Adipocyte (in vitro differentiated cells): Measurements from ENCODE around the gene NFAT5.
"Not testable (repeated sequence)": the region's sequence is repeated elsewhere in the genome, so short reads cannot be mapped to it uniquely, and the experiment has no call there.

Source experiments
- DNase-seq: peaks from one replicate; pipeline ENCODE4 v3.0.0-alpha.2; 2015; ENCODE audit warnings: low read depth
- H3K27me3 ChIP-seq: replicated peaks from 2 replicates; pipeline ENCODE4 v1.7.0; 2013; ENCODE audit warnings: mild to moderate bottlenecking, low read length, moderate library complexity; ENCODE audit not compliant: control insufficient read depth, insufficient read depth
- H3K36me3 ChIP-seq: 2 replicates; pipeline ENCODE4 v1.7.0; 2013; ENCODE audit warnings: low read length, mild to moderate bottlenecking, moderate library complexity; ENCODE audit not compliant: control insufficient read depth, insufficient read depth, severe bottlenecking
- H3K4me1 ChIP-seq: 2 replicates; pipeline ENCODE4 v1.7.0; 2013; ENCODE audit warnings: mild to moderate bottlenecking, low read length, moderate library complexity; ENCODE audit not compliant: control insufficient read depth, insufficient read depth
- H3K4me3 ChIP-seq: 2 replicates; pipeline ENCODE4 v1.7.0; 2013; ENCODE audit warnings: mild to moderate bottlenecking, low read length, moderate library complexity
- H3K9ac ChIP-seq: 2 replicates; pipeline ENCODE4 v1.7.0; 2013; ENCODE audit warnings: mild to moderate bottlenecking, low read length, moderate library complexity
- H3K9me3 ChIP-seq: 2 replicates; pipeline ENCODE4 v1.7.0; 2013; ENCODE audit warnings: mild to moderate bottlenecking, low read length, moderate library complexity; ENCODE audit not compliant: control insufficient read depth

NFAT5 gene

DNA sequence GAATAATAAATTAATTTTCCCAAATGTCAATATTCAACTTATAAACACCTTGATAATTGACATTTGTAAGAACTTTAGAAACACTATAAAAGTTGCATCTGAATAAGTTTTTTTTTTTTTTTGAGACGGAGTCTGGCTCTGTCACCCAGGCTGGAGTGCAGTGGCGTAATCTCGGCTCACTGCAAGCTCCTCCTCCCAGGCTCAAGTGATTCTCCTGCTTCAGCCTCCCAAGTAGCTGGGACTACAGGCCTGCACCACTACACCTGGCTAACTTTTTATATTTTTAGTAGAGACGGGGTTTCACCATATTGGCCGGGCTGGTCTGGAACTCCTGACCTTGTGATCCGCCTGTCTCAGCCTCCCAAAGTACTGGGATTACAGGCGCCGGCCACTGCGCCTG, 13.0 kb downstream of the NFAT5 start:
- not testable (repeated sequence) for H3K4me1 ChIP-seq

DNA sequence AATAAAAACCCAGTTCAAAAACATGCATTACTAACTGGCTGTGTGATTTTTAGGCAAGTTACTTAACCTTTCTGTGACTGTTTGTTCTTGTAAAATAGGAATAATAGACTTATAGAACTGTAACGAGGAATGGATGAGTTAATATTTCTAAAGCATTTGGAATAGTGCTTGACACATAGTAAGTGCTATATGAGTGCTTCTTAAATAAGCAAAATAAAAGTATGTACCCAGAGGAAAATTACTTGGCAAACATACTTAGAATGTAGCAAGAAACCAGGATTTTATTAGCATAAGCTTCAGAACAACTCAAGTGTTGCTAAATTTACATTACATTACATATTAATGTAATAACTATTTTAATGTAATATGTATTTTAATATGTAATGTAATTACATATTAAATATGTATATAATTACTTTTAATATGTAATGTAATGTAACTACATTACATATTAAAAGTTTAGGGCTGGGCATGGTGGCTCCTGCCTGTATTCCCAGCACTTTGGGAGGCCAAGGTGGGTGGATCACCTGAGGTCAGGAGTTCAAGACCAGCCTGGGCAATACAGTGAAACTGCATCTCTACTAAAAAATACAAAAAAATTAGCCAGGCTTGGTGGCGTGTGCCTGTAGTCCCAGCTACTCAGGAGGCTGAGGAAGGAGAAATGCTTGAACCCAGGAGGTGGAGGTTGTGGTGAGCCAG, 14.2 kb downstream of the NFAT5 start:
- Histone ChIP-seq H3K27me3 (no peaks in the 10 kb centered on the region), H3K4me1 (peaks cover 4% of the 10 kb centered on the region), H3K9ac (no peak overlapping the region), H3K4me3 (no peak overlapping the region), H3K9me3 (no peaks in the 10 kb centered on the region), H3K36me3 (peaks cover 8% of the 10 kb centered on the region)
- no peak for DNase-seq

More for the DNA sequence above, 13.0 kb downstream of the NFAT5 start:
- H3K27me3 ChIP-seq, H3K9ac ChIP-seq, DNase-seq, H3K4me3 ChIP-seq, H3K36me3 ChIP-seq, H3K9me3 ChIP-seq: not testable (repeated sequence)

DNA sequence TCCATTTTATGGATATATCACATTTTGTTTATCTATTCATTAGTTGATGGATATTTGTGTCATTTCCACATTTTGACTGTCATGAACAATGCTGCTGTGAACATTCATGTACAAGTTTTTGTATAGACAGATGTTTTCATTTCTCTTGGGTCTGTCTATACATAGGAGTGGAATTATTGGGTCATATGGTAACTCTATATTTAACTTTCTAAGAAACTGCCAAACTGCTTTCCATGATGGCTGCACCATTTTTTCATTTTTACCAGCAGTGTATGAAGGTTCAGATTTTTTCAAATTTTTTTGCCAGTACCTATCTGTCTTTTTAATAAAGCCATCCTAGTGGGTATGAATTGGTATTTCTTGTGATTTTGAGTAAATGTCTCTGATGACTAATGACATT, 15.5 kb downstream of the NFAT5 start:
- H3K36me3 ChIP-seq = peaks cover 8% of the 10 kb centered on the region
- H3K4me3 ChIP-seq = no peak overlapping the region
- no peaks in the 10 kb centered on the region for H3K9me3 ChIP-seq
- H3K4me1 ChIP-seq = peaks cover 9% of the 10 kb centered on the region
- no peaks in the 10 kb centered on the region for H3K27me3 ChIP-seq
- no peak for DNase-seq
- no peak overlapping the region for H3K9ac ChIP-seq

DNA sequence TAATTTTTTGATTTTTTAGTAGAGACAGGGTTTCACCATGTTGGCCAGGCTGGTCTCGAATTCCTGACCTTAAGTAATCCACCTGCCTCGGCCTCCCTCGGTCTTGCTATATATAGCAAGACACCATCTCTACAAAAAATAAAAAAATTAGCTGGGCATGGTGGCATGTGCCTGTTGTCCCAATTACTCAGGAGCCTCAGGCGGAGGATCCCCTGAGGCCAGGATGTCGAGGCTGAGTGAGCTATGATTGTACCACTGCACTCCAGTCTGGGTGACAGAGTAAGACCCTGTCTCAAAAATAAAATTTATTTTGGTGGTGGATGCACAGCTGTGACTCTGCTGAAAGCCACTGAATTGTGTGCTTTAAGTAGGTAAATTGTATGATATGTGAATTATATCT, 18.7 kb downstream of the NFAT5 start:
- H3K4me3 ChIP-seq, H3K4me1 ChIP-seq, H3K9me3 ChIP-seq, H3K9ac ChIP-seq, H3K27me3 ChIP-seq, H3K36me3 ChIP-seq, DNase-seq: not testable (repeated sequence)

DNA sequence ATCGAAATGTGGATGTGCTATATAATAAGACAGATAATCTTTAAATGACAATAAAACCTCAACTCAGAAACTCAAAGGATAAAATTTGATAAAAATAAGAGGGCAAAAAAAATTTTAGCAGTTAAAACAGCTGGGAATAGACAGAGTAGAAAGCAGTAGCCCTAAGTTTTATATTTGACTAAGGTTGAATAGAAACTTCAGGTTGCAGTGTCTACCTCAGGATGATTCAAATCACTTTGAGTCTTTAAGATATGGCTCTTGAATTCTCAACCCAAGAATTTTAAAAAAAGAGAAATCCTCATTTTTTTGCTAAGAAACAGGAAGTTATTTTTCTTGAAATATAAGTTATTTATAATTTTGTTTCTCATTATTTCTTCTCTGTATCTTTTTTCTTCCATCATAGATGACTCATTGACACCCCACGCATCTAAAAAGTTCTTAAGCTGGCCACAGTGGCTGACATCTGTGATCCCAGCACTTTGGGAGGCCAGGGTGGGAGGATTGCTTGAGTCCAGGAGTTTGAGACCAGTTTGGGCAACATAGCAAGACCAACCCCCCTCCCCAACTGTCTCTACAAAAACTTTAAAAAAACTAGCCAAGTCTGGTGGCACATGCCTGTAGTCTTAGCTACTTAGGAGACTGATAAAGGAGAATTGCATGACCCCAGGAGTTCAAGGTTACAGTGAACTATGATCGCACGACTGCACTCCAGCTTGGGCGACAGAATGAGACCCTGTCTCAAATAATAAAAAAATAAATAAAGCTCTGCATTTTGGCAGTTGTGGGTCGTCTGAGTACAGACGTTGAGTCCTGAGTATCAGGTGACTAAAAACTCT, 23.9 kb downstream of the NFAT5 start:
- Histone ChIP-seq H3K9me3 (no peaks in the 10 kb centered on the region), H3K9ac (no peak overlapping the region), H3K36me3 (peaks cover under 1% of the 10 kb centered on the region), H3K27me3 (no peaks in the 10 kb centered on the region), H3K4me1 (peaks cover 5% of the 10 kb centered on the region), H3K4me3 (no peak overlapping the region)
- DNase-seq = no peak

DNA sequence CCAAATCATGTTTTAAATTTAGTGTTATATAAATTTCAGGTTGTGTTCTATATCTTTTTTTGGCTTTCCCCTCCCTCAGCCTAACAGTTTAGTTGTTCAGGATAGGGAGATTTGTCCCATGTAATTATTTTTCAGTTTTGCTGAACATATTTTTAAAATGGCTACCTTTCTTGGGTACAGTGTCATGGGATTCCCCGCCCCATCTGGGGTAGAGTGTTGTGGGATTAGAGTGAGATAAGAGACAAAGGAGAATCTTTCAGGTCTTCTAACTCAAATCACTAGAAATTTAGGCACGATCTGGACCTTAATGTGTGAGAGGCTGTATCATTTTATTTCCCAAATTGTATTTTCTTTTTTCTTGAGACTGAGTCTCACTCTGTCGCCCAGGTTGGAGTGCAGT, 24.8 kb downstream of the NFAT5 start:
- Histone ChIP-seq H3K4me3 (no peak overlapping the region), H3K36me3 (peaks cover 8% of the 10 kb centered on the region), H3K4me1 (peaks cover 2% of the 10 kb centered on the region), H3K9ac (no peak overlapping the region), H3K27me3 (no peaks in the 10 kb centered on the region), H3K9me3 (no peaks in the 10 kb centered on the region)
- DNase-seq = no peak

DNA sequence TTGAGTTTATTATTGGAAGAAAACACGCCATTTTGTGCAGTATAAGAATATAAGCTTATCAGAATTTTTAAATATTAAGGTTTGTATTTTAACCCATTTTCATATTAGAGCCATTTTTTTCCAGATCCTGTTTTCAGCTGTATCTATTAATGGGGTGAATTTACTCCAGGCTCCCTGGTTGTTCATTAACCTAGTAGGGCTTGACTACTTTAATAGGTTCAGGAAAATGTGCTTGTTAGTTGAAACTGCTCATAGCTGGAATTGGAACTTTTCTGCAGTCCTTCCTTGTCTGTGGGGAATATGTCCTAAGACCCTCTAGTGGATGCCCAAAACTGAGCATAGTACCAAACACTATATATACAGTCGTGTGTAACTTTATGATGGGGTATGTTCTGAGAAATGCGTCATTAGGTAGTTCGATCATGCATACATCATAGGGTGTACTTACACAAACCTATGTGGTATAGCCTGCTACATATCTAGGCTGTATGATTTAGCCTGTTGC, 28.0 kb downstream of the NFAT5 start:
- H3K9ac ChIP-seq = no peak overlapping the region
- no peaks in the 10 kb centered on the region for H3K9me3 ChIP-seq
- H3K4me1 ChIP-seq = no peaks in the 10 kb centered on the region
- no peaks in the 10 kb centered on the region for H3K27me3 ChIP-seq
- DNase-seq = no peak
- no peak overlapping the region for H3K4me3 ChIP-seq
- H3K36me3 ChIP-seq = peaks cover 8% of the 10 kb centered on the region

DNA sequence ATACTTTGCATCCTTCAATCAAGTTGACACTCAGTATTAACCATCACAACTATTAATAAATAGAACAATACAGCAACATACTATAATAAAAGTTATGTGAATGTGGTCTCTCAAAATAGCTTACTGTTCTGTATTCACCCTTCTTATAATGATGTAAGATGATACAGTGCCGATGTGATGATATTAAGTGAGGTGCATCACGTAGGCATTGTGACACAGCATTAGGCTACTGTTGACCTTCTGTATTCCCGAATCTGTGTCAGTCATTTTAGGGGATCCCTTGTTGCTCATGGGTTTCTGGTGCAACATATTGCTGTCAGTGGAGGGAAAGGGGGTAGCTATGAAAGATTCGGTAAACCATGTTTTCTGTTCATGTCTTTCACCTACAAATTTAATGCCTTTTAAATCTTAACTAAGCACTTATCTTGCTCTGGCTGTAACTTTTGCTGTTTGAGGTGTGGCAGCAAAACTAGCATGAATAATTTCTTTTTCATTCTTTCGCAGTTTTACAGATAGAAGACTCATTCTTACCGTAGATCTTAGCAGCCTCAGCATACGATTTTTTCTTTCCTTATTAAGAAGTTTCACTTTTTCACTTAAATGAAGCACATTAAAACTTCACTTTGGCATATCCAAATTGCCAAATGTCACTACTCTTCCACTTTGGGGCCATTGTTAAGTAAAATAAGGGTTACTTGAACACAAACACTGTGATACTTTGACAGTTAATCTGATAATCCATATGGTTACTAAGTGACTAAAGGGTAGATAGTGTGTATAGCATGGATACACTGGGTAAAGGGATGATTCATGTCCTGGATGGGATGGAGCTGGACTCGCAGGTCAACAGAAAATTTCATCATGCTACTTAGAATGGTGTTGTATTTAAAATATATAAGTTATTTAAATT, 29.6 kb downstream of the NFAT5 start:
- no peaks in the 10 kb centered on the region for H3K27me3 ChIP-seq
- peaks cover 8% of the 10 kb centered on the region for H3K36me3 ChIP-seq
- no peaks in the 10 kb centered on the region for H3K4me1 ChIP-seq
- H3K9me3 ChIP-seq = no peaks in the 10 kb centered on the region
- H3K9ac ChIP-seq = no peak overlapping the region
- DNase-seq = peak; percentile 39
- H3K4me3 ChIP-seq = no peak overlapping the region

DNA sequence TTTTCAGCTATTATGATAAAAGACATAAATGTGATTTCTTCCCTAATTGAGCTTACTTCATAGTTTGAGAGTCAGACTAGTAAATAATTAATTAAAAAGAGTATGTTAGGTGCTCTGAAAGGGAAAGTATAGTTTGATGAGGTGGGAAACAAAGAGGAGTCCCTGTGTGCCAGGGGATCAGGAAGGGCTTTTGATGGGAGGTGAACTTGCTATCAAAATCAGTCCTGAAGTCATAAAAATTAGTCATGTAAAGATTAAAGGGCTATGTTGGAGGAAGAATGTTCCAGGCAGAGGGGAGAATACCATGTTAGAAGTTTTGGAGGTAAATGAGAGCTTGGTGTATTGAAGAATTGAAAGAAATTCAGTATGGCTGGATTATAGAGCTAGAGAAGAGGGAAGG, 31.0 kb downstream of the NFAT5 start:
- peaks cover 8% of the 10 kb centered on the region for H3K36me3 ChIP-seq
- H3K27me3 ChIP-seq = no peaks in the 10 kb centered on the region
- DNase-seq = no peak

DNA sequence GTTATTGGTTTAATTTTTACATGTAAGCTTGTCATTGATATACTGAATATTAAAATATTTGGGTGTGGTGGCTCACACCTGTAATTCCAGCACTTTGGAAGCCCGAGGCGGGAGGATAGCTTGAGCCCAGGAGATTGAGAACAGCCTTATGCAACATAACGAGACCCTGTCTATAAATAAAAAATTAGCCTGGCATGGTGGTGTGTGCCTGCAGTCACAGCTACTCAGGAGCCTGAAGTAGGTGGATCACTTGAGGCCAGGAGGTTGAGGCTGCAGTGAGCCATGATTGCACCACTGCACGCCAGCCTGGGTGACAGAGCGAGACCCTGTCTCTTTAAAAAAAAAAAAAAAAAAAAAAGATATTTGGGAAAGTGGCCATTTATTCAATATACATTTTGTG, 32.3 kb downstream of the NFAT5 start:
- no peaks in the 10 kb centered on the region for H3K4me1 ChIP-seq
- no peak overlapping the region for H3K9ac ChIP-seq
- no peaks in the 10 kb centered on the region for H3K27me3 ChIP-seq
- no peak for DNase-seq
- no peaks in the 10 kb centered on the region for H3K9me3 ChIP-seq
- H3K36me3 ChIP-seq = peaks cover 8% of the 10 kb centered on the region
- H3K4me3 ChIP-seq = no peak overlapping the region

More for the DNA sequence above, 31.0 kb downstream of the NFAT5 start:
- H3K9me3 ChIP-seq = no peaks in the 10 kb centered on the region
- no peak overlapping the region for H3K9ac ChIP-seq
- H3K4me3 ChIP-seq = no peak overlapping the region
- no peaks in the 10 kb centered on the region for H3K4me1 ChIP-seq

DNA sequence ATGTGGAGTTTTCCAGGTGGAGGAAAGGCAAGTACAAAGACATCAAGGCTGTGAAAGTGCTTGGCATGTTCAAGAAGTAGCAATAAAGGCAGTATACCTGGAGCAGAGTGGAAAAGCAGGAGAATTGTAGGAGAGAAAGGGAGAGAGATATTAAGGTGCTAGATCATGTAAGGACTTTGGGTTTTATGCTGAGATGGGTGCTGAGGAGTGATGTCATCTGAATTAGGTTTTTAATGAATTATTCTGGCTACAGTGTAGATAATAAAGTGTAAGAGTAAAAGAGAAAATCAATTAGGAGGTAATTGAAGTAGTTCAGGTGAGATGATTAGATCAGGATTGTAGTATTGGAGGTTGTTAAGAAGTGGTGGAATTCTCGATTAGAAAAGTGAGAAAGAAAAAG, 34.0 kb downstream of the NFAT5 start:
- Histone ChIP-seq H3K4me3 (no peak overlapping the region), H3K4me1 (no peaks in the 10 kb centered on the region), H3K36me3 (peaks cover 6% of the 10 kb centered on the region), H3K27me3 (no peaks in the 10 kb centered on the region), H3K9ac (no peak overlapping the region), H3K9me3 (no peaks in the 10 kb centered on the region)
- no peak for DNase-seq
